GM12873 (cell line): ENCODE results near the gene KLRC4.
"Not testable (repeated sequence)": the region's sequence is repeated elsewhere in the genome, so short reads cannot be mapped to it uniquely, and the experiment has no call there.

Experiments used
- TF ChIP-seq, protein P1 (sequence below): IDR thresholded peaks from 2 replicates; pipeline ENCODE4 v1.5.1; 2012; ENCODE audit warnings: low read depth, mild to moderate bottlenecking, moderate library complexity, low read length, control low read depth; ENCODE audit not compliant: insufficient read depth; ENCODE audit errors: missing control alignments

The KLRC4 gene

DNA sequence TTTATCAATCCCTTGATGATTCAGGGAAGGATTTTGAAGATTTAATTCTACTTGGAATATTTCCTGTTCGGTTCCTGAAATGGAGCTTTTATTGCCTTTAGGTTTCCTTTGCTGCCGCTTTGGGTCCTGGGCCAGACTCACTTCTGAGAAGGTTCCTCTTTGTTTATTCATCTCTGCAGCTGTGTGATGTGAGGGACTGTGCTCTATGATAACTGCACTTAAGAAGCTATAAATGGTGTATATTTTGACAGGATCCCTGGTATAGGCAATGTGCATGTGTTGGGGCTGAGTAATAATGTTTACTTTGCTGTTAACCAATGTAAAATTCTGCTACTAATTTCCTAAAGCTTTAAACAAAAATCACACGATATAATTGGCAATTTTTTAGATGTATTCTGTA lies 26.3 kb upstream of the KLRC4 start, which contains the start of gene KLRC2:
Gene KLRC2, minus strand, starts transcription at position 195 of the 400 bp plus-strand sequence. Its CDS starts 24 bp downstream, at position 171.
- TF ChIP-seq, protein P1, sequence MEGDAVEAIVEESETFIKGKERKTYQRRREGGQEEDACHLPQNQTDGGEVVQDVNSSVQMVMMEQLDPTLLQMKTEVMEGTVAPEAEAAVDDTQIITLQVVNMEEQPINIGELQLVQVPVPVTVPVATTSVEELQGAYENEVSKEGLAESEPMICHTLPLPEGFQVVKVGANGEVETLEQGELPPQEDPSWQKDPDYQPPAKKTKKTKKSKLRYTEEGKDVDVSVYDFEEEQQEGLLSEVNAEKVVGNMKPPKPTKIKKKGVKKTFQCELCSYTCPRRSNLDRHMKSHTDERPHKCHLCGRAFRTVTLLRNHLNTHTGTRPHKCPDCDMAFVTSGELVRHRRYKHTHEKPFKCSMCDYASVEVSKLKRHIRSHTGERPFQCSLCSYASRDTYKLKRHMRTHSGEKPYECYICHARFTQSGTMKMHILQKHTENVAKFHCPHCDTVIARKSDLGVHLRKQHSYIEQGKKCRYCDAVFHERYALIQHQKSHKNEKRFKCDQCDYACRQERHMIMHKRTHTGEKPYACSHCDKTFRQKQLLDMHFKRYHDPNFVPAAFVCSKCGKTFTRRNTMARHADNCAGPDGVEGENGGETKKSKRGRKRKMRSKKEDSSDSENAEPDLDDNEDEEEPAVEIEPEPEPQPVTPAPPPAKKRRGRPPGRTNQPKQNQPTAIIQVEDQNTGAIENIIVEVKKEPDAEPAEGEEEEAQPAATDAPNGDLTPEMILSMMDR: not testable (repeated sequence)

DNA sequence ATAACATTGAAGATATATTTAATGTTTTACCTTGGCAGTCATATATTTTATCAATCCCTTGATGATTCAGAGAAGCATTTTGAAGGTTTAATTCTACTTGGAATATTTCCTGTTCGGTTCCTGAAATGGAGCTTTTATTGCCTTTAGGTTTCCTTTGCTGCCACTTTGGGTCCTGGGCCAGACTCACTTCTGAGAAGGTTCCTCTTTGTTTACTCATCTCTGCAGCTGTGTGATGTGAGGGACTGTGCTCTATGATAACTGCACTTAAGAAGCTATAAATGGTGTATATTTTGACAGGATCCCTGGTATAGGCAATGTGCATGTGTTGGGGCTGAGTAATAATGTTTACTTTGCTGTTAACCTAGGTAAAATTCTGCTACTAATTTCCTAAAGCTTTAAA lies 10.8 kb upstream of the KLRC4 start, which contains the start of gene KLRC3:
Gene KLRC3, minus strand, starts transcription at position 262 of the 400 bp plus-strand sequence. Its CDS starts 45 bp downstream, at position 217.
- TF ChIP-seq, protein P1: not testable (repeated sequence)

DNA sequence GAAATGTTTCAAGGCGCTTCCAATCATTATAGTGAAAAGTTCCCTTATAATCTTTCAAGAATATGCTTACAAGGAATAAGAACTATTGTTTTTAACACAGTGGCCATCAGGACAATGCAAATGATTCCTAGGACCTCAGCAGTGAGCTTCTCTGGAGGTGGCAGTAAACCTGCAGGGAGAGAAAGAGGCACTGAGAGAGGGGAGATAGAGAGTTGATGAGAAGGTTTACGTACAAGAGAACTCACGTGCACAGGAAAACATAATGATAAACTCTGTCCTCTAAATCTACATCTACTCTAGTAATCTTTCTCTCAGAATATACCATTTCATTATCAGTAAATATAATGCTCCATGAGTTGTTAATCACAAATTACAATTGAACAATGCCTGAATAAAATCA lies 715 bp downstream of the KLRC4 start:
- TF ChIP-seq, protein P1: no peak

DNA sequence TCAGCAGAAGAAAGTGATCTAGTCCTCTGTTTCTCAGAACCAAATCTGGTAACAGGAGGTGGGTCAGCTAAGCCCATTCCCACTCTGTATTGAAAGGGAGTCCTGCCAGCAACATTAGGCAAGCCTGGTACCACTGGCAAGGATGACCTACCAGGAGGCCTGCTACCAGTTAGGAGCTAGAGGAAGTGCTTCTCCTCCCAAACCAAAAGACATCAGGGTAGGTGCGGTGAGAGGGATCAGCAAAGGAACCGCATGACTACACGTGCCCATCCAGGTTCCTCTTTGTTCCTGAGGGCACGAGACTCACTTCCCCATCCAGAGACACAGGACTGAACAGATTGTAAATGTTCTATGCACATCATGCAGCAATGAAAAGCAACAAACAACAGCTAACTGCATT lies 2.8 kb downstream of the KLRC4 start:
- TF ChIP-seq, protein P1: no peak

DNA sequence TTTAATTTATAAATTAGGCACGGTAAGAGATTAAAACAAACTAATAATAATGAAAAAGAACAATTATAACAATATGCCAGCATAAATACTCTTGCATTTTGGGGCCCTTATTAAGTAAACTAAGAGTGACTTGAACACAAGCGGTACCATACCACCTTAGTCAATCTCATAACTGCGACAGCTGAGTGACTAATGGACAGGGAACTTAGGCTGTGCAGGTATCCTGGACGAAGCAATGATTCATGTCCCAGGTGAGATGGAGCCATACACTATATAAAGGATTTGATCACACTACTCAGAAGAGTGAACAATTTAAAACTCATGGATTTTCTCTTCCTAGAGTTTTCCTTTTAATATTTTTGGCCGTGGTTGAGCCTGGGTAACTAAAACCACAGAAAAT lies 4.3 kb downstream of the KLRC4 start:
- TF ChIP-seq, protein P1: no peak

DNA sequence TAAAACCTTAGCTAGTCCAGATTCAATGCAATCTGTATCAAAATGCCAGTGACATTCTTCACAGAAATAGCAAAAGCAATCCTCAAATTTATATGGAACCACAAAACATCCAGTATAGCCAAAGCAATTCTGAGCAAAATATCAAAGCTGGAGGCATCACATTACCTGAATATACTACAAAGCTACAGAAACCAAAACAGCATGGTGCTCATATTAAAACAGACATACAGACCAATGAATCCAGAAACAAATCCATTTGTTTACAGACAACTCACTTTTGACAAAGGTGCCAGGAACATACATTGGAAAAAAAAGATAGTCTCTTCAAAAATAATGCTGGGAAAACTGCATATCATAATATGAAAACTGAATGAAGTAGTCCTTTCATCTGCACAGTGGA lies 4.8 kb downstream of the KLRC4 start:
- TF ChIP-seq, protein P1: no peak

DNA sequence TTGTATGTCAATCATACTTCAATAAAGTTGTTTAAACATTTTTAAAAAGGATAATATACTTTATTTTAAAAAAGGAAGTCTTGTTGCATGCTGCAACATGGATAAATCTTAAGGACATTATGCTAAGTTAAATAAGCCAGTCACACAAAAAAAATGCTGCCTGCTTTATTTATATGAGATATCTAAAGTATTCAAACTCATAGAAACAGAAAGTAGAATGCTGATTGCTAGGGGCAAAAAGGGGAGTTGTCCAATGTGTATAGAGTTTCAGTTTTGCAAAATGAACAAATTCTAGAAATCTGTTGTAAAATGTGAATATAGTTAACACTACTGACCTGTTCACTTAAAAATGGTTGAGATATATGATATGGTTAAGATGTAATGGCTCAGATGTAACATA lies 8.7 kb downstream of the KLRC4 start:
- TF ChIP-seq, protein P1: no peak
